Keratinocyte (primary cell): ENCODE data around the gene ARID5B. TPM values are rescaled to one million over a fixed set of nuclear protein-coding genes. Genes with fewer than 3 reads are reported as not detected.

Experiments used
- DNase-seq: peaks from one replicate; pipeline ENCODE4 v3.0.0-alpha.2; 2011; ENCODE audit warnings: low read depth, missing footprints, low spot score
- FAIRE-seq: peaks from 2 replicates; lab custom pipeline; 2011; peaks lifted over from hg19 to GRCh38; lab: Jason Lieb, UNC
- H2AFZ ChIP-seq: 2 replicates; pipeline ENCODE4 v1.6.0; 2012; ENCODE audit warnings: low read length, control low read depth, inconsistent platforms; ENCODE audit not compliant: control insufficient read depth
- H3K27ac ChIP-seq: 2 replicates; pipeline ENCODE4 v1.5.1; 2011; ENCODE audit warnings: low read length; ENCODE audit not compliant: control insufficient read depth, insufficient read depth
- H3K27me3 ChIP-seq: 3 replicates; pipeline ENCODE4 v1.6.0; 2011; ENCODE audit warnings: low read length; ENCODE audit not compliant: control insufficient read depth, insufficient read depth; ENCODE audit errors: extremely low read depth
- H3K36me3 ChIP-seq, 2 experiments: 2 replicates in 1 of 2; 3 replicates in 1 of 2; pipeline ENCODE4 v1.5.1; 2011; ENCODE audit warnings: low read length in 2 of 2, mild to moderate bottlenecking in 1 of 2; ENCODE audit not compliant: control insufficient read depth in 2 of 2, insufficient read depth in 2 of 2; ENCODE audit errors: extremely low read depth in 1 of 2
- H3K4me1 ChIP-seq: 3 replicates; pipeline ENCODE4 v1.5.1; 2011; ENCODE audit warnings: low read length; ENCODE audit not compliant: control insufficient read depth, insufficient read depth; ENCODE audit errors: extremely low read depth
- H3K4me2 ChIP-seq: 3 replicates; pipeline ENCODE4 v1.6.0; 2011; ENCODE audit warnings: low read depth, low read length; ENCODE audit not compliant: control insufficient read depth, insufficient read depth; ENCODE audit errors: extremely low read depth
- H3K4me3 ChIP-seq, 3 experiments: fragments of 200-600 bp in 1 of 3; sonication (generic) in 1 of 3; 2 replicates in 2 of 3; 3 replicates in 1 of 3; pipeline ENCODE4 v1.5.1; 2011 to 2016; ENCODE audit warnings: low read length in 3 of 3, mild to moderate bottlenecking in 3 of 3, control low read depth in 2 of 3, inconsistent platforms in 1 of 3, low read depth in 1 of 3, mixed read lengths in 1 of 3, mixed run types in 1 of 3, moderate library complexity in 1 of 3; ENCODE audit not compliant: control insufficient read depth in 2 of 3, insufficient read depth in 2 of 3; ENCODE audit errors: extremely low read depth in 1 of 3
- H3K79me2 ChIP-seq: 2 replicates; pipeline ENCODE4 v1.6.0; 2012; ENCODE audit warnings: low read length; ENCODE audit not compliant: control insufficient read depth, insufficient read depth
- H3K9ac ChIP-seq: 3 replicates; pipeline ENCODE4 v1.6.0; 2011; ENCODE audit warnings: low read length; ENCODE audit not compliant: control insufficient read depth, insufficient read depth; ENCODE audit errors: extremely low read depth
- H3K9me1 ChIP-seq: 3 replicates; pipeline ENCODE4 v1.6.0; 2011; ENCODE audit warnings: low read length; ENCODE audit not compliant: control insufficient read depth, insufficient read depth; ENCODE audit errors: extremely low read depth
- H3K9me3 ChIP-seq: 2 replicates; pipeline ENCODE4 v1.5.1; 2012; ENCODE audit warnings: low read depth, low read length; ENCODE audit not compliant: control insufficient read depth
- H4K20me1 ChIP-seq: 3 replicates; pipeline ENCODE4 v1.6.0; 2011; ENCODE audit warnings: low read length; ENCODE audit not compliant: control insufficient read depth, insufficient read depth; ENCODE audit errors: extremely low read depth
- CTCF ChIP-seq, 3 experiments: IDR thresholded peaks in 1 of 3; conservative IDR thresholded peaks in 1 of 3; optimal IDR thresholded peaks in 1 of 3; 2 replicates in 2 of 3; 3 replicates in 1 of 3; pipeline versions ENCODE3 to v1.5.1; 2011; ENCODE audit warnings: low read length in 3 of 3, mild to moderate bottlenecking in 3 of 3, moderate library complexity in 2 of 3, control low read depth in 1 of 3, inconsistent platforms in 1 of 3; ENCODE audit not compliant: insufficient read depth in 2 of 3; ENCODE audit errors: extremely low read depth in 1 of 3
- EZH2 ChIP-seq: IDR thresholded peaks from one replicate; pipeline ENCODE4 v1.6.1; 2012; ENCODE audit warnings: inconsistent platforms, mild to moderate bottlenecking, low read length, moderate library complexity
- dilution Hi-C: fragments of 300-500 bp; cut with MboI; formaldehyde crosslinking; loops from one replicate; pipeline ENCODE4 v1.7.0; 2020; ENCODE audit warnings: low sequenced_read_pairs; ENCODE audit not compliant: extremely low pct_ligation_motif_present
- polyA plus RNA-seq, 5 experiments: library from polyadenylated mRNA; depleted of rRNA in 3 of 5; stranded (reverse) in 3 of 5; stranded (forward) in 1 of 5; unstranded in 1 of 5; fragments of >200 nt; gene quantifications; 1 replicate in 1 of 5; 2 replicates in 3 of 5; 3 replicates in 1 of 5; pipeline versions ENCODE4 v1.2.1 to v1.2.3, GENCODE V29; 2011 to 2012; ENCODE audit warnings: missing spikeins in 2 of 5, low read depth in 1 of 5, low replicate concordance in 1 of 5

Gene ARID5B
- polyA plus RNA-seq, 1 donor (not counting 4 experiments of a cell fraction or from before 2014, with no cell fraction given): 7.0 TPM

- no peaks in the 10 kb centered on the region for H3K36me3 ChIP-seq
- FAIRE-seq: no peak
- no peaks in the 10 kb centered on the region for H3K9me3 ChIP-seq
- dilution Hi-C loops: no loop called here
- H4K20me1 ChIP-seq: no peaks in the 10 kb centered on the region
- H3K4me1 ChIP-seq: no peaks in the 10 kb centered on the region
- no peak overlapping the region for H3K4me2 ChIP-seq
- no peak overlapping the region for H3K4me3 ChIP-seq
- no peaks in the 10 kb centered on the region for H3K27me3 ChIP-seq
- no peak overlapping the region for H3K27ac ChIP-seq
- TF ChIP-seq CTCF (optimal IDR thresholded peaks at IDR 0.05 in 1 of 3, IDR thresholded peaks at IDR 0.05 in 1 of 3, conservative IDR thresholded peaks at IDR 0.05 in 1 of 3; ENCODE audit: extremely low read depth in 1 of 3, insufficient read depth in 2 of 3, low read length in 3 of 3) (no peak), EZH2 (no peak)
- H2AFZ ChIP-seq: no peak overlapping the region
- no peak for DNase-seq
- H3K79me2 ChIP-seq: no peaks in the 10 kb centered on the region
- no peak overlapping the region for H3K9ac ChIP-seq
- H3K9me1 ChIP-seq: no peaks in the 10 kb centered on the region
Measured at GRCh38 chr10:62103857-62104256, 202.4 kb downstream of the ARID5B start.

DNA sequence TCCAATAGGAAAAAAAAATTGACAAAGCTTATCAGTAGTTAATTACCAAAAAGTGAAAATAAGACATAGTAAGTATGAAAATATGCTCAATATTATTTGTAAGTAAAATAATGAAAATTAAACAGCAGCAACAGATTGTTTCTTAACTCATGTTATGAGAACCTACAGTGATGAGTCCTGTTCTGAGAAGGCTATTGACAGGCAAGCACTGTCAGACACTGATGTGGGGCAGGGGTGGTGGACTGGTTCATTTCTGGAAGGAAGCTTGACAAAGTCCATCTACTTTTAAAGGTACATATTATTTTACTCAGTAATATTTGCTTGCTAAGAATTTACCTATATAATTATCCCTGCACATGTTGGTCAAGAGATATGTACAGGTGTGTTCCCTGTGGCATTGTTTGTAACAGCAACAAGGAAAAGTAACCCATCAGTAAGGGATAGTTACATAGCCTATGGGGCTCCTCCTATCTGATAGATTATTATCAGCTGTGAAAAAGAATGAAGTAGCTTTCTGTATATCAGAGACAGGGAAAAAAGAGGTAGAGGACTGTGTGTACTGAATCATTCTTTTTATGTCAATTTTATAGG is 205.5 kb downstream of the ARID5B start:
- Histone ChIP-seq H4K20me1 (no peaks in the 10 kb centered on the region), H3K9me3 (no peaks in the 10 kb centered on the region), H2AFZ (no peak overlapping the region), H3K36me3 (no peaks in the 10 kb centered on the region), H3K27ac (no peak overlapping the region), H3K4me2 (no peak overlapping the region), H3K79me2 (no peaks in the 10 kb centered on the region), H3K9me1 (no peaks in the 10 kb centered on the region), H3K4me1 (no peaks in the 10 kb centered on the region), H3K27me3 (no peaks in the 10 kb centered on the region), H3K9ac (no peak overlapping the region), H3K4me3 (no peak overlapping the region)
- FAIRE-seq: no peak
- TF ChIP-seq CTCF (optimal IDR thresholded peaks at IDR 0.05 in 1 of 3, IDR thresholded peaks at IDR 0.05 in 1 of 3, conservative IDR thresholded peaks at IDR 0.05 in 1 of 3; ENCODE audit: extremely low read depth in 1 of 3, insufficient read depth in 2 of 3, low read length in 3 of 3): no peak
- no peak for TF ChIP-seq EZH2
- DNase-seq: no peak
- dilution Hi-C loops: no loop called here
